IMR-90 (cell line): ENCODE results near the gene S100A1.

Source experiments
- BHLHE40 ChIP-seq: fragments of 150-350 bp; IDR thresholded peaks from 2 replicates; pipeline ENCODE4 v1.6.1; 2016; ENCODE audit warnings: mild to moderate bottlenecking, low read depth, low read length
- CHD1 ChIP-seq: IDR thresholded peaks from 2 replicates; pipeline ENCODE4 v1.6.1; 2012; ENCODE audit warnings: low read depth, low read length, improper control_type of control experiment
- MAFK ChIP-seq: IDR thresholded peaks from 2 replicates; pipeline ENCODE4 v1.6.1; 2012; ENCODE audit warnings: low read depth, low read length, improper control_type of control experiment
- MAZ ChIP-seq: IDR thresholded peaks from 2 replicates; pipeline ENCODE4 v1.6.1; 2012; ENCODE audit warnings: low read depth, mild to moderate bottlenecking, low read length, improper control_type of control experiment, moderate library complexity, borderline replicate concordance
- MXI1 ChIP-seq: IDR thresholded peaks from 2 replicates; pipeline ENCODE4 v1.6.1; 2012; ENCODE audit warnings: low read depth, mild to moderate bottlenecking, low read length, moderate library complexity, borderline replicate concordance
- NFE2L2 ChIP-seq: fragments of 150-350 bp; IDR thresholded peaks from 2 replicates; pipeline ENCODE4 v1.6.1; 2016; ENCODE audit warnings: low read depth, mild to moderate bottlenecking, low read length
- POLR2A ChIP-seq: IDR thresholded peaks from 2 replicates; pipeline ENCODE4 v1.6.1; 2012; ENCODE audit warnings: mild to moderate bottlenecking, low read depth, low read length
- RAD21 ChIP-seq: IDR thresholded peaks from 2 replicates; pipeline ENCODE4 v1.6.1; 2012; ENCODE audit warnings: low read length, improper control_type of control experiment
- RCOR1 ChIP-seq: IDR thresholded peaks from 2 replicates; pipeline ENCODE4 v1.6.1; 2012; ENCODE audit warnings: mild to moderate bottlenecking, low read length, improper control_type of control experiment; ENCODE audit not compliant: insufficient replicate concordance
- SMC3 ChIP-seq: fragments of 150-350 bp; IDR thresholded peaks from 2 replicates; pipeline ENCODE4 v1.6.1; 2016; ENCODE audit warnings: low read depth, mild to moderate bottlenecking, antibody characterized with exemption, low read length, moderate library complexity
- TF ChIP-seq, protein P1 (sequence below): fragments of 150-350 bp; IDR thresholded peaks from 2 replicates; pipeline ENCODE4 v1.6.1; 2016; ENCODE audit warnings: low read depth, mild to moderate bottlenecking, low read length, moderate library complexity, borderline replicate concordance
- TF ChIP-seq, protein P2 (sequence below): conservative IDR thresholded peaks from 2 replicates; pipeline ENCODE4 v1.5.1; 2012; ENCODE audit warnings: mild to moderate bottlenecking, low read depth, low read length, improper control_type of control experiment

DNA sequence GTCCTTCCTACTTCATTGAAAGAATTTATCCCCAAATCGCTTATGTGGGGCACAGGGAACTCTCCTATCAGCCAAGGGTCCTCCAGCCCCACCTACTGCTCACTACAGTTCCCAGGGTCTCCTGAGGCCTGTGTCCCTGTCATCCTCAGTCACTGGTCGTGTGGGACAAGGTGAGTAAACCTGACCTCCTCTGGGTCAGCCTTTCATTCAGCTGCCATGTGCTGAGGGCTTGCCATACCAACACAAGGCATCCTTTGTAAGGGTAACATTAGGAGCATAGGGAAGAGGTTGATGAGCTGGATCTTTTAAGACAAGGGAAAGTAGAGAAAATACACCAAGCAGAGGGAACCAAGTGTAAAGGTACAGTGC, 19.1 kb downstream of the S100A1 start:
- TF ChIP-seq POLR2A: no peak
- TF ChIP-seq MAZ: no peak
- TF ChIP-seq RCOR1: no peak
- TF ChIP-seq, protein P1, sequence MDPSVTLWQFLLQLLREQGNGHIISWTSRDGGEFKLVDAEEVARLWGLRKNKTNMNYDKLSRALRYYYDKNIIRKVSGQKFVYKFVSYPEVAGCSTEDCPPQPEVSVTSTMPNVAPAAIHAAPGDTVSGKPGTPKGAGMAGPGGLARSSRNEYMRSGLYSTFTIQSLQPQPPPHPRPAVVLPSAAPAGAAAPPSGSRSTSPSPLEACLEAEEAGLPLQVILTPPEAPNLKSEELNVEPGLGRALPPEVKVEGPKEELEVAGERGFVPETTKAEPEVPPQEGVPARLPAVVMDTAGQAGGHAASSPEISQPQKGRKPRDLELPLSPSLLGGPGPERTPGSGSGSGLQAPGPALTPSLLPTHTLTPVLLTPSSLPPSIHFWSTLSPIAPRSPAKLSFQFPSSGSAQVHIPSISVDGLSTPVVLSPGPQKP: no peak
- TF ChIP-seq, protein P2, sequence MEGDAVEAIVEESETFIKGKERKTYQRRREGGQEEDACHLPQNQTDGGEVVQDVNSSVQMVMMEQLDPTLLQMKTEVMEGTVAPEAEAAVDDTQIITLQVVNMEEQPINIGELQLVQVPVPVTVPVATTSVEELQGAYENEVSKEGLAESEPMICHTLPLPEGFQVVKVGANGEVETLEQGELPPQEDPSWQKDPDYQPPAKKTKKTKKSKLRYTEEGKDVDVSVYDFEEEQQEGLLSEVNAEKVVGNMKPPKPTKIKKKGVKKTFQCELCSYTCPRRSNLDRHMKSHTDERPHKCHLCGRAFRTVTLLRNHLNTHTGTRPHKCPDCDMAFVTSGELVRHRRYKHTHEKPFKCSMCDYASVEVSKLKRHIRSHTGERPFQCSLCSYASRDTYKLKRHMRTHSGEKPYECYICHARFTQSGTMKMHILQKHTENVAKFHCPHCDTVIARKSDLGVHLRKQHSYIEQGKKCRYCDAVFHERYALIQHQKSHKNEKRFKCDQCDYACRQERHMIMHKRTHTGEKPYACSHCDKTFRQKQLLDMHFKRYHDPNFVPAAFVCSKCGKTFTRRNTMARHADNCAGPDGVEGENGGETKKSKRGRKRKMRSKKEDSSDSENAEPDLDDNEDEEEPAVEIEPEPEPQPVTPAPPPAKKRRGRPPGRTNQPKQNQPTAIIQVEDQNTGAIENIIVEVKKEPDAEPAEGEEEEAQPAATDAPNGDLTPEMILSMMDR: no peak
- TF ChIP-seq MAFK: no peak
- TF ChIP-seq CHD1: no peak
- no peak for TF ChIP-seq RAD21
- TF ChIP-seq SMC3: no peak
- TF ChIP-seq MXI1: no peak
- TF ChIP-seq NFE2L2: no peak
- TF ChIP-seq BHLHE40: no peak
